A549 treated with Hydrocortisone at 1 μM for 4 hours (cell line): ENCODE results near the gene SMAD9. TPM values are rescaled to one million over a fixed set of nuclear protein-coding genes. Genes with fewer than 3 reads are reported as not detected.

Source experiments
- total RNA-seq: library from RNA; stranded (reverse); fragments of 200-300 nt; extraction: Qiagen RNA extraction; gene quantifications from 5 replicates; pipeline ENCODE4 v1.2.3, GENCODE V29; 2022

Gene SMAD9
- total RNA-seq, result 0.03 to 0.18 TPM (median 0.09 TPM) in 5 replicates

GRCh38 chr13:36919833-36920615, at the start of gene SMAD9:
Gene SMAD9, minus strand, starts transcription at chr13:36920238. Its CDS starts 40,549 bp downstream, at chr13:36879689.

GRCh38 chr13:36818804-36819738, 101.0 kb downstream of the SMAD9 start, which contains the start of gene RFXAP:
Gene RFXAP, plus strand, starts transcription at chr13:36819222. Its CDS starts 136 bp downstream, at chr13:36819358.

Other genes starting within 250 kb of the SMAD9 start
- gene SERTM1, start 246.2 kb downstream of the SMAD9 start, total RNA-seq, result not detected in 5 replicates
- gene RFXAP, start 101.0 kb downstream of the SMAD9 start, total RNA-seq, result 0.69 to 0.92 TPM (median 0.86 TPM) in 5 replicates
- gene ALG5, start 79.1 kb upstream of the SMAD9 start, total RNA-seq, result 35.9 to 41.9 TPM (median 36.9 TPM) in 5 replicates
- gene EXOSC8, start 80.5 kb upstream of the SMAD9 start, total RNA-seq, result 28.6 to 33.8 TPM (median 30.6 TPM) in 5 replicates
- gene SUPT20H, start 139.4 kb upstream of the SMAD9 start, total RNA-seq, result 17.9 to 26.5 TPM (median 22.7 TPM) in 5 replicates
- gene CSNK1A1L, start 185.4 kb upstream of the SMAD9 start, total RNA-seq, result not detected in 5 replicates